ENCODE data around the gene UBE2M. TPM values are rescaled to one million over a fixed set of nuclear protein-coding genes. Genes with fewer than 3 reads are reported as not detected.

Gene UBE2M
- total RNA-seq, 4 donors from 2014 or later = 16.3 to 31.8 (median 20.6) TPM

DNA sequence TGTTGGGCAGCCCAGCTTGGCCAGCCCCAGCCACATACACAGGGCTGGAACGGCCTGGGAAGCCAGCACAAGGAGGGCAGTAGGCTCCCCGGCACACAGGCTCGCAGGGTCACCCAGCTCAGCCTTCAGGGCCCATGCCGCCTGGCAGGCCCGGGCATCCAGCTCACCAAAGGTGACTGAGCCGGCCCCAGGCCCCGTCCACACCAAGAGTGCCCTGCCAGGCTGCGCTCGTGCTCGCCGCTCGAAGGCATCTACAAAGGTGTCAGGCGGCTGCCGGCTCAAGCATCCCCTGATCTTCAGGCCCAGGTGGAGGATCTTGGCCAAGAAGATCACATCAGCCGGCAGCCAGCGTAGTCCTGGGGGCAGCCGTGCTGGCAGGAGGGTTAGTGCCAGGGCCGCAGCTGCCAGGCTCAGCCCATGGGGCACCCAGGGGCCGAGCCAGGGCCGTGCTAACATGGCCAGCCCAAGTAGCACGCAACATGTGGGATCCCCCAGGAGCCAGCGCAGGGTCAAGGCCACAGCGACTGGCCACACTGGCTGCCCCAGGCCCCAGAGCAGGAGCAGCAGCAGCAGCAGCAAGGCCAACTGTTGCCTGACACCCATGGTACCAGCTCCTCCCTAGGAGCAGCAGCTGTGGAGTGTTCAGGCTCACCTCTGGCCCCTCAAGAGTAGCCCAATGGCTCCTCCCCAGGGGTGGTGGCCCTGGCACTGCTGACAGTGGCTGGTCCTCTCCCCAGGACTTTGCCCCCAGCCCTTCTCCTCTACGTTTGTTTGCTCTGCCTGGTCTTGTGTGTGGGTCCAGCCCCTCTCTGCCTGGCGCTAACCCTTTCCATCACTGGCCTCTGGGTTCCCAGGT is 46.8 kb downstream of the UBE2M start, which contains the start of gene SLC27A5:
Gene SLC27A5, minus strand, starts transcription at position 640 of the 856 bp plus-strand sequence. Its CDS starts 37 bp downstream, at position 603.
- TF ChIP-seq, protein P1, sequence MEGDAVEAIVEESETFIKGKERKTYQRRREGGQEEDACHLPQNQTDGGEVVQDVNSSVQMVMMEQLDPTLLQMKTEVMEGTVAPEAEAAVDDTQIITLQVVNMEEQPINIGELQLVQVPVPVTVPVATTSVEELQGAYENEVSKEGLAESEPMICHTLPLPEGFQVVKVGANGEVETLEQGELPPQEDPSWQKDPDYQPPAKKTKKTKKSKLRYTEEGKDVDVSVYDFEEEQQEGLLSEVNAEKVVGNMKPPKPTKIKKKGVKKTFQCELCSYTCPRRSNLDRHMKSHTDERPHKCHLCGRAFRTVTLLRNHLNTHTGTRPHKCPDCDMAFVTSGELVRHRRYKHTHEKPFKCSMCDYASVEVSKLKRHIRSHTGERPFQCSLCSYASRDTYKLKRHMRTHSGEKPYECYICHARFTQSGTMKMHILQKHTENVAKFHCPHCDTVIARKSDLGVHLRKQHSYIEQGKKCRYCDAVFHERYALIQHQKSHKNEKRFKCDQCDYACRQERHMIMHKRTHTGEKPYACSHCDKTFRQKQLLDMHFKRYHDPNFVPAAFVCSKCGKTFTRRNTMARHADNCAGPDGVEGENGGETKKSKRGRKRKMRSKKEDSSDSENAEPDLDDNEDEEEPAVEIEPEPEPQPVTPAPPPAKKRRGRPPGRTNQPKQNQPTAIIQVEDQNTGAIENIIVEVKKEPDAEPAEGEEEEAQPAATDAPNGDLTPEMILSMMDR (IDR thresholded peaks at IDR 0.05; ENCODE audit: low read depth) = no peak

DNA sequence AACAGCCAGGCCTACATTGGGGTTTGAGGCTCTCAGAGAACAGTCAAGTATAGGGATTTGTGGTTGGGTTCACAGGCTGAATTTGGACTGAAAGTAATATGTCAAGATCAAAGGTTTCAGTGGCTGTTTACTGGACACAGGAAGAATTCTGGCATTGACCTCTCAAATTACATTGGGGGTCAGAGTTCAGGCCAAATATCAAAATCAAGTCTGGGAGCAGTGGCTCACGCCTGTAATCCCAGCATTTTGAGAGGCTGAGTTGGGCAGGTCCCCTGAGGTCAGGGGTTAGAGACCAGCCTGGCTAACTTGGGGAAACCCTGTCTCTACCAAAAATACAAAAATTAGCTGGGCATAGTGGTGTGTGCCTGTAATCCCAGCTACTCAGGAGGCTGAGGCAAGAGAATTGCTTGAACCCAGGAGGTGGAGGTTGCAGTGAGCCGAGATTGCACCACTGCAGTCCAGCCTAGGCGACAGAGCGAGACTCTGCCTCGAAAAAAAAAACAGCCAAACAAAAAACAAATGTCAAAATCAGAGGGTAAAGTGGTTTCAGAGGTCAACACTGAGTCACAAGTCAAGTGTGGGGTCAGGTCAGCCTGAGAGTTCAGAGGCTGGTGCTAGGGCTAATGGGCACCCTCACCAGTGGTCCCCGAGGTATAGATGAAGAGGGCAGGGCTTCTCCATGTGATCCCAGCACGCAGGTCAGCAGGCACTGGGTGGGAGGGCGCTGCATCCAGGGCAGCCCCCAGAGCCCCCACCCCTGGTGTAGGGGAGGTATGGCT is 48.1 kb downstream of the UBE2M start:
- TF ChIP-seq, protein P1 (IDR thresholded peaks at IDR 0.05; ENCODE audit: low read depth) = no peak

DNA sequence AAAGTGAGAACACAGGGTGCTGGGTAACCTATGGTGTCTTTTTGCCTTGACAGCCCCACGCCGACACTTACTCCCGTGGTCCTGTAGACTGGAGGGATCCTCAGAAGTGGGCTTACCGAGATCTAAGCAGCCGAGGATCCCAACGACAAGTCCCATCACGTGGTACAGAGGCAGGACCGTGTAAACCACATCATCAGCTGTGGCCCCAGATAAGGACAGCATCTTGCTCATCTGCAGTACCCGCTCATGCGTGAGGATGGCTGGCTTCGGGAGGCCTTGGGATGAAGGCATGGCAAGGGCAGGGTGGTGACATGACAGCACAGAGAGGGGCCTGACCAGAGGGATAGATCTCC is 48.7 kb downstream of the UBE2M start:
- TF ChIP-seq, protein P1 (IDR thresholded peaks at IDR 0.05; ENCODE audit: low read depth) = no peak

Small RNA genes lying within 50 kb of the gene (small RNA-seq; reads per million reads assigned to genes)
- gene MIR6807 = not detected
- gene RN7SL525P = not detected

Other genes with a start within 250 kb of the UBE2M start
- 1 to 10 TPM; 2.2 to 3.4 (median 2.6) TPM for gene ZSCAN22, start 231.6 kb downstream of the UBE2M start, total RNA-seq
- gene A1BG, start 205.1 kb downstream of the UBE2M start, total RNA-seq = 10 to 100 TPM in 3 of 4 donors, 1 to 10 TPM in 1; 6.8 to 60.5 (median 11.8) TPM
- 1 to 10 TPM in 1 of 4 donors, under 1 TPM in 2, not detected in 1; 0.51 to 4.1 (median 0.88) TPM for gene ZNF497, start 195.9 kb downstream of the UBE2M start, total RNA-seq
- 1 to 10 TPM in 3 of 4 donors, under 1 TPM in 1; 0.65 to 3.2 (median 1.3) TPM for gene ZNF837, start 177.6 kb downstream of the UBE2M start, total RNA-seq
- 1,000 to 10,000 TPM in 3 of 4 donors, 100 to 1,000 TPM in 1; 904 to 1,484 (median 1,230) TPM for gene RPS5, start 171.3 kb downstream of the UBE2M start, total RNA-seq
- not detected for gene RNF225, start 163.0 kb downstream of the UBE2M start, total RNA-seq
- 1 to 10 TPM; 4.7 to 9.5 (median 8.4) TPM for gene ZNF584, start 150.0 kb downstream of the UBE2M start, total RNA-seq
- gene ZNF132, start 118.5 kb downstream of the UBE2M start, total RNA-seq = 1 to 10 TPM; 3.6 to 6.6 (median 5.2) TPM
- 1 to 10 TPM; 2.9 to 8.5 (median 5.1) TPM for gene ZNF324B, start 107.0 kb downstream of the UBE2M start, total RNA-seq
- 10 to 100 TPM in 1 of 4 donors, 1 to 10 TPM in 3; 4.9 to 11.7 (median 8.6) TPM for gene ZNF324, start 91.5 kb downstream of the UBE2M start, total RNA-seq
- 10 to 100 TPM in 1 of 4 donors, 1 to 10 TPM in 3; 9.0 to 16.4 (median 9.4) TPM for gene ZNF446, start 82.3 kb downstream of the UBE2M start, total RNA-seq
- 10 to 100 TPM in 1 of 4 donors, 1 to 10 TPM in 3; 4.2 to 13.4 (median 7.2) TPM for gene SLC27A5, start 46.6 kb downstream of the UBE2M start, total RNA-seq
- gene ZBTB45, start 38.8 kb downstream of the UBE2M start, total RNA-seq = 10 to 100 TPM in 1 of 4 donors, 1 to 10 TPM in 3; 5.5 to 10.2 (median 6.2) TPM
- gene TRIM28, start 14.5 kb downstream of the UBE2M start, total RNA-seq = 100 to 1,000 TPM in 2 of 4 donors, 10 to 100 TPM in 2; 87.9 to 163 (median 119) TPM
- 100 to 1,000 TPM in 2 of 4 donors, 10 to 100 TPM in 2; 96.8 to 133 (median 106) TPM for gene CHMP2A, start 3.5 kb downstream of the UBE2M start, total RNA-seq
- gene MZF1, start 14.7 kb upstream of the UBE2M start, total RNA-seq = 10 to 100 TPM; 12.9 to 24.1 (median 17.2) TPM